DMS53 treated with DMSO at 0.1 percent for 48 hours (cell line): ENCODE results near the gene SERPINA3.

Source experiments
- DNase-seq: peaks from one replicate; lab custom pipeline; 2025; ENCODE audit not compliant: unreplicated experiment; lab: John Stamatoyannopoulos, UW

The SERPINA3 gene

GRCh38 chr14:94612580-94613554 lies 676 bp downstream of the SERPINA3 start:
- DNase-seq, result no peak

- DNase-seq, result no peak
Measured at GRCh38 chr14:94613720-94614644, 1.8 kb downstream of the SERPINA3 start.

- no peak for DNase-seq
Measured at GRCh38 chr14:94614802-94615201, 2.6 kb downstream of the SERPINA3 start.

- DNase-seq, result no peak
Measured at GRCh38 chr14:94615254-94615653, 3.1 kb downstream of the SERPINA3 start.

GRCh38 chr14:94615823-94616570 lies 3.8 kb downstream of the SERPINA3 start:
- DNase-seq, result no peak

- no peak for DNase-seq
Measured at GRCh38 chr14:94617366-94617941, 5.3 kb downstream of the SERPINA3 start.

GRCh38 chr14:94617988-94618822 lies 6.0 kb downstream of the SERPINA3 start:
- no peak for DNase-seq

GRCh38 chr14:94619297-94619696 lies 7.1 kb downstream of the SERPINA3 start:
- no peak for DNase-seq

- DNase-seq, result no peak
Measured at GRCh38 chr14:94620597-94620996, 8.4 kb downstream of the SERPINA3 start.

- DNase-seq, result no peak
Measured at GRCh38 chr14:94621358-94622134, 9.4 kb downstream of the SERPINA3 start.

GRCh38 chr14:94622653-94623421 lies 10.6 kb downstream of the SERPINA3 start:
- DNase-seq, result no peak

GRCh38 chr14:94623422-94623809 lies 11.2 kb downstream of the SERPINA3 start:
- DNase-seq, result no peak

GRCh38 chr14:94623856-94624499 lies 11.8 kb downstream of the SERPINA3 start:
- no peak for DNase-seq

- DNase-seq, result no peak
Measured at GRCh38 chr14:94624537-94625352, 12.6 kb downstream of the SERPINA3 start.

- DNase-seq, result no peak
Measured at GRCh38 chr14:94625353-94625635, 13.1 kb downstream of the SERPINA3 start.

GRCh38 chr14:94628578-94628977 lies 16.4 kb downstream of the SERPINA3 start:
- no peak for DNase-seq

- no peak for DNase-seq
Measured at GRCh38 chr14:94630396-94630795, 18.2 kb downstream of the SERPINA3 start.
